CD4-positive, alpha-beta T cell treated with Interleukin-6 for 4 hours (primary cell): ENCODE measurements around the gene INF2.

ENCODE experiments used
- DNase-seq: peaks from one replicate; pipeline ENCODE4 v3.0.0-alpha.2; 2020; ENCODE audit warnings: mixed read lengths

INF2 gene

DNA sequence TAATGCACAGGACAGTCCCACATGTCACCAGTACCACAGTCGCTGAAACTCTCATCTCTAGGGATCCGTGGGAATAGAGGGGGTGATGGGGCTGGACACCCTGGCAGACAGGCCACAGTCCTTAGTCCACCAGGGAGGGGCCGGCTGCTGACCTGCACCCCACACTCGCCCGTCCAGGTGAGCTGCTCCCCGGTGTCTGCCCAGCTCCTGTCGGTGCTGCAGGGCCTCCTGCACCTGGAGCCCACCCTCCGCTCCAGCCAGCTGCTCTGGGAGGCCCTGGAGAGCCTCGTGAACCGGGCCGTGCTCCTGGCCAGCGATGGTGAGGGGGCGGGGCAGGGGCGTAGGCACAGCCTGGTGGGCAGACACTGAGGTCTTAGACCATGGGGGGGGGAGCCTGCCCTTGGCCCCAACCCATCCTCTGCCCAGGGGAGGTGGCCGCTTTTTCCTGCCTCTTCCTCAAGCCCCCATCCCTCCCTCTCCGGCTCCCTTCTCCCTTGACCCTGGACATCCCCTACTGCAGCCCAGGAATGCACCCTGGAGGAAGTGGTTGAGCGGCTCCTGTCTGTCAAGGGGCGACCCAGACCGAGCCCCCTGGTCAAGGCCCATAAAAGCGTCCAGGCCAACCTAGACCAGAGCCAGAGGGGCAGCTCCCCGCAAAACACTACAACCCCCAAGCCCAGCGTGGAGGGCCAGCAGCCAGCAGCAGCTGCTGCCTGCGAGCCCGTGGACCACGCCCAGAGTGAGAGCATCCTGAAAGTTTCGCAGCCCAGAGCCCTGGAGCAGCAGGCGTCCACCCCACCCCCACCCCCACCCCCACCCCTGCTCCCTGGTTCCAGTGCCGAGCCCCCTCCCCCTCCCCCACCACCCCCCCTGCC lies 17.6 kb downstream of the INF2 start:
- DNase-seq = no peak

GRCh38 chr14:104707608-104708595 lies 18.5 kb downstream of the INF2 start:
- DNase-seq = no peak

DNA sequence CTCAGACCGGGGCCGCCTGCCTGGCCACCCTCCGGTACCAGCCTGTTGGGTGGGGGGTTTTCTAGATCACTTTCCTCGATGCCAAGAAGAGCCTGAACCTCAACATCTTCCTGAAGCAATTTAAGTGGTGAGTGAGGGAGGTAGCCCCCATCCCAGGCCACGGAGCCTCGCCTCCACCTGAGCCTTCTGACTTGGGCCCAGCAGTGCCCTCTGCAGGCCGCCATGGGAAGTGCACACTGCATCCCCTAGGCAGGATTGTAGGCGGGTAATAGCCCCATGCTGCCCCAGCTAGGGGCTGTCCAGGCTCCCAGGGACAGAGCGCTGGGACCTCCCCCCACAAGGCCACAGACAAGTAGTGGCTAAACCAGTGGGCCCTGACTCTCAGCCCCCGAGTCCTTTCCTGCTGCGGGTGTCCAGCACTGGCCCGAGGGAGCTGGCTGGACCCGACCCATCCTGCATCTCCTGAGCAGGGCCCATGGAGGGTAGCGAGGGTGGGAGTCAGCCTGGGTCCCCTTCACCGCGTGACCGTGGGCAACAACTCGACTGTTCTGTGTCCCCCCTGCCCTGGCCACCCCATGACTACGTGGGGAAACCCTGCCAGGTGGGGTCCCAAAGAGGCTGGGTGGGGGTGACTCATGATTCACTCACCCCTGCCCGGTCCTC lies 19.3 kb downstream of the INF2 start:
- DNase-seq = peak; percentile 81

DNA sequence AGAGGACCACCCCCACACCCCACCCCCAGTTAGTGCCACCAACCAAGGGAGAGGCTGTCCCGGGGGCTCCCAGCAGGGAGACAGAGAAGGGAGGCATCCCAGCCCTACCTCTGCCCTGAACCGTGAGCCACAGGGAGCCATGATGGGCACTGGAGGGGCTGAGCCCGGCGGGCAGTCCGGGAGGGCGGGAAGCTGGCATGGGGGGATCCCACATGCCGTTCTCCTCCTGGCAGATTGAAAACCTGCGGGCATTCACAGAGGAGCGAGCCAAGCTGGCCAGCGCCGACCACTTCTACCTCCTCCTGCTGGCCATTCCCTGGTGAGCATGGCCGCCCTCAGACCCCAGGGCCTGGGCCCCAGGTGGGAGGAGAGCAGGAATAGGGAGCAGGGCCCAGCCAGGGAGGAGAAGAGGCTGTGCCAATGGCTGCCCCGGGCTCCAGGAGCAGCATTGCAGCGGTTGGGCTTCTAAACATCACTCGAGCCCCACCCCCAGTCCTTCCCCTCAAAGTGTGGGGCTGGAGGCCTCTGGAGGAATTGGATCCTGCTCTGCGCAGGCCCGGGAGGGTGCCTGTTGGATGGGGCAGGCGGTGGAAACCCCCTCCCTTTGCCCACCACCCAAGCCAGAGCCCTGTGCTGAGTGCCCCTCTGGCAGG lies 20.1 kb downstream of the INF2 start:
- DNase-seq = no peak

GRCh38 chr14:104710071-104710735 lies 20.8 kb downstream of the INF2 start:
- DNase-seq = no peak

DNA sequence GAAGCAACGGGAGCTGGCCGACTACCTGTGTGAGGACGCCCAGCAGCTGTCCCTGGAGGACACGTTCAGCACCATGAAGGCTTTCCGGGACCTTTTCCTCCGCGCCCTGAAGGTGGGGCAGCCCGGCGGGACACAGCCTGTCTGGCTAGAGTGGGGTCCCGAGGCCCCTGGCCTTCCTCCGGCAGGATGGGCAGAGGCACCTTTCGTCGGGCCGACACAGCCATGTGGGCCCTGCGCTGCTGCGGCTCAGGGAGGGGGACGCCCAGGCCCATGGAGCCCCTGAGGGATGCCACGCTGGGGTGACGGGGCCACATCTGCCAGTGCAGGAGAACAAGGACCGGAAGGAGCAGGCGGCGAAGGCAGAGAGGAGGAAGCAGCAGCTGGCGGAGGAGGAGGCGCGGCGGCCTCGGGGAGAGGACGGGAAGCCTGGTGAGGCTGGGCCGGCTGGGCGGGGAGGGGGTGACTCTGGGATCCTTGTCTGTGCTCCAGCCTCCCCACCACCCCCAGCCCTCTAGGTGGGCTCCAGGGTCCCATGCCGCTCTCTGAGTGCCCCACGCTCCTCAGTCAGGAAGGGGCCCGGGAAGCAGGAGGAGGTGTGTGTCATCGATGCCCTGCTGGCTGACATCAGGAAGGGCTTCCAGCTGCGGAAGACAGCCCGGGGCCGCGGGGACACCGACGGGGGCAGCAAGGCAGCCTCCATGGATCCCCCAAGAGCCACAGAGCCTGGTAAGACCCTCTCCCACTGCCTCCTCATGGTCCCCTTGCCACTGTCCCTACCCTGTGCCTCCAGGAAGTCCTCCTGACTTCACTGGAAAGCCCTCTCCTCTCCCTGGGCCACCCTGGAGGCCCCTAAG lies 23.7 kb downstream of the INF2 start:
- peak; percentile 19 for DNase-seq

DNA sequence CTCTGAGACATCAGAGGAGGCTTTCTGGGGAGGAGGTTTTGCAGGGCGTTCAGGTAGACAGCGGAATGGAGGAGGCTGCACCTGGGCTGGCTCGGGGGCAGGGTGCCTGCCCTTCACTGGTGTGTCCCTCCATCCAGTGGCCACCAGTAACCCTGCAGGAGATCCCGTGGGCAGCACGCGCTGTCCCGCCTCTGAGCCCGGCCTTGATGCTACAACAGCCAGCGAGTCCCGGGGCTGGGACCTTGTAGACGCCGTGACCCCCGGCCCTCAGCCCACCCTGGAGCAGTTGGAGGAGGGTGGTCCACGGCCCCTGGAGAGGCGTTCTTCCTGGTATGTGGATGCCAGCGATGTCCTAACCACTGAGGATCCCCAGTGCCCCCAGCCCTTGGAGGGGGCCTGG lies 24.6 kb downstream of the INF2 start:
- no peak for DNase-seq

GRCh38 chr14:104714681-104715080 lies 25.3 kb downstream of the INF2 start:
- DNase-seq = no peak

DNA sequence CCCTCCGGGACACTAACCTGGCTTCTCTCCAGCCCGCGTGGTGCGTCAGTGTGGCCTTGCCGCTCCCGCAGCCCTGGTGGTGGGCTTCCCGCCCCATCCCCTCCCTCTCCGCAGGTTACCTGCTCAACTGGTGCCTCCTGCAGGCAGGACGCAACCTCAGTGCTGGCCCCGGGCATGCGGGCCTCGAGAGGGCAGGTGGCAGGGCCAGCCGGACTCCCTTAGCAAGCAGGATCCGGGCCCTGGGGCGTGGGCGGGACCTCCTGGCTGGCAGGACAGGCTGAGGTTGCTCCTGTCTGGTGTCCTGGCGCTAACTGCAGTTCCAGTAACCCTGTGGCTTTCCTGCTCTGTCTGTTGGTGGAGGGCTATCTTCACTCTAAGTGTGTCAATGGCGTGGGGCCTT lies 26.0 kb downstream of the INF2 start:
- DNase-seq = no peak

DNA sequence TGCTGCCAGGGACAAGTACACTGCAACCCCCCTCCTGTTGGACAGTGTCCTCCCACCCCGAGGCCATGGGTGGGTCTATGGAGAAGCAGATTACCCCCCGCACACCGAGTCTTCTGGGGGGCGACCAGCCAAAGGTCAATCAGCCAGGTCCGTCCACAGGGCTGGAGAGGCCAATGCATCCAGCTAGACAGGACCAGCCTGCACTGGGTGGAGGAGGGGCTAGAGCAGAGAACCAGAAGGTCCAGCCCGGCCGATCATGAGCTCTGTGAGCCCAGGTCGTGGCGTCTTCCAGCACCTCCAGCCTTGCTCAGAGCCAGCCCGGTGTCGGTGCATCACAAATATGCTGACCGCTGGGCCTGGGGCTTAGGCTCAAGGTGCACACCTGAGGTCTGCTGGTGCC lies 26.5 kb downstream of the INF2 start:
- DNase-seq = no peak

DNA sequence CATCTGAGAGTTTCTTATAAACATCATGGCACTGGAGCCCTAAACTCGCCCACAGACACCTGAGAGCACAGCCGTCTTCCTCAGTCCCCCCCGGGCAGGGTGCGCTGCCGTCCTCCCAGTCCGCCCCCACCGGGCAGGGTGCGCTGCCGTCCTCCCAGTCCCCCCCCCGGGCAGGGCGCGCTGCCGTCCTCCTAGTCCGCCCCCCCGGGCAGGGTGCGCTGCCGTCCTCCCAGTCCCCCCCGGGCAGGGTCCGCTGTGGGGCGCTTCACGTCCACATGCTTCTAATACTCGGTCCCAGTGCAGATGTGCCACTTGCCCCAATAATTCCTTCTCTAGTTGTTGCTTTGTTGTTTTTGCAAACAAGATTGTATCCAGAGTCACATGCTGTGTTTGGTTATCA lies 27.7 kb downstream of the INF2 start:
- no peak for DNase-seq

DNA sequence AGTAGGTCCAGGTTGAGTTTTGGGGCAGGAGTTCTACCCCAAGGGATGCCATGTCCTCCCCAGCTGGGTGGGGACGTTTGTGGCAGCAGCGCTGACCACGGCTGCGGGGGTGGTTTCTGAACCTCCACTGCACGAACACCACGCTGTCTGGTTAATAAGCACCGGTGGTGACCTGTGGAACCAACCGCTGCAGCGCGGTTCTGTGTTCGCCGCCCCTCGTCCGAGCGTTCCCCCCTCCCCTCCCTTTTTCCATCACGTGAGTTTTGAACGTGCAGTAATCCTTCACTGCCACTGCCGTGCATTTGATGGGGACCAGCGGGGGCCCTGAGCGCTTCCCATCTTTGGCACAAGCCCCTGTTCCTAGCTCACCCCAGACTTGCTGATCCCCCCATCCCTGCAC lies 28.2 kb downstream of the INF2 start:
- DNase-seq = no peak

- no peak for DNase-seq
These were observed 28.7 kb downstream of the INF2 start for GRCh38 chr14:104718147-104718546.

DNA sequence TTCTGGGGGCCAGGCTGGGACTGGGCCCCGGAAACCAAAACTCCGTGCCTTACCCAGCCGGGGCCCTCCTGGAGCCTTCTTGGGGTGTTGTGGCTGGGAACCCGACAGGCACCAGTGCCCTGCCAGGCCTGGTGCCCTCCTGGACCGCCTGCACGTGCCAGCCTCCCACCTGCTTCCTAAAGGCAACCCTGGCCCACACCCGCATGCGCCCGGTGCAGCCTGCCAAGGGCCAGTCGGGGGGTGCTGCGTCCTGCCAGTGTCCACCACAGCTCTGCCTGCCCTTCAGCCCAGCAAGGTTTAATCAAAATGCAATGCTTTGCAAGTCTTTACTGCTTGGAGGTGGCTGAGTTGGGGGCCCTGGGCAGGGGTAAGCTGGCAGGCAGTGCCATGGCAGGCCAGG lies 29.5 kb downstream of the INF2 start:
- no peak for DNase-seq

- no peak for DNase-seq
These were observed 29.9 kb downstream of the INF2 start for GRCh38 chr14:104719343-104719742.

GRCh38 chr14:104721505-104722431 lies 32.4 kb downstream of the INF2 start:
- no peak for DNase-seq

GRCh38 chr14:104722938-104723650 lies 33.7 kb downstream of the INF2 start:
- DNase-seq = no peak

DNA sequence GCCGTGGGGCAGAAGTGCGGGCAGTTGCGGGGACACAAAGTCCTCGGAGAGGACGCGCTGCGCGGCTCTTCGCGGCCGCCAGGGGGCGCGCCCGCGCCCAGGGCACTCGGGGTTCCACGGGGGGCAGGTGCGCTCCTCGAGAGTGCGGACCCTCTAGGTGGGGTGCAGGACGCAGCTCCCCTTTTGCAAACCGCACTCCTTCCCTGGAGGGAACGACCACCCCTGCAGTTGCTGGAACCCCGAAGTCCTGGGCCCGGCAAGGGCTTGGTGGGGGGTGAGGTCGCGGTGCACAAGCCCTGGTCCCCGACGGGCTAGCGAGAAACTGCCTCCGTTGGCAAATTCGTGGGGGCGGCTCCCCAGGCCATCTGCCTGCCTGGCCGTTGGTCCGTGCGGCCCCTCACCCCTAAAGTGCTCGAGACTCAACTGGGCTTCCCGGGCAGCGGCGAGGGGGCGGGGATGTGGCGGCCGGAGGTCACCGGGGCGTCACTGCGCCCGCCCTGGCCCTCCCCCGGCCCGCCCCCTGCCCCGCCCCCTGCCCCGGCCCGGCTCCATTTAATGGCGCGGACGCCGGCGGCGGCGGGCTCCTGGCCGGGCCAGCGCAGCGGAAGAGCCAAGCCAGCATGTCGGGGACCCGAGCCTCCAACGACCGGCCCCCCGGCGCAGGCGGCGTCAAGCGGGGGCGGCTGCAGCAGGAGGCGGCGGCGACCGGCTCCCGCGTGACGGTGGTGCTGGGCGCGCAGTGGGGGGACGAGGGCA lies 34.4 kb downstream of the INF2 start, which contains the start of gene ADSS1:
TSS of gene ADSS1 (plus strand) at position 579 of the 756 bp plus-strand sequence. CDS start at position 621, 42 bp downstream.
- peak; percentile 75 for DNase-seq
